Measurements from ENCODE around the gene TNPO1.

The TNPO1 gene

GRCh38 chr5:72818866-72819534 lies 2.5 kb downstream of the TNPO1 start:
- no peaks in the 10 kb centered on the region for H3K36me3 ChIP-seq (ENCODE audit: insufficient read depth, low read depth, low read length)
- H3K9ac ChIP-seq (ENCODE audit: low read depth, low read length): peak overlapping the region; percentile 7; the same call in 1 of the 2 replicates
- no peaks in the 10 kb centered on the region; the same call in 1 of the 2 replicates for H3K27me3 ChIP-seq (ENCODE audit: insufficient read depth, low read length)
- peak overlapping the region; percentile 86 for H3K4me3 ChIP-seq (ENCODE audit: low read length)
- H3K4me1 ChIP-seq (ENCODE audit: insufficient read depth, low read length): peaks cover 29% of the 10 kb centered on the region
- H3K27ac ChIP-seq (ENCODE audit: low read length): no peak overlapping the region
- no peaks in the 10 kb centered on the region for H3K9me3 ChIP-seq (ENCODE audit: insufficient read depth, low read depth, low read length)

GRCh38 chr5:72821776-72822175 lies 5.3 kb downstream of the TNPO1 start:
- Histone ChIP-seq H3K27me3 (ENCODE audit: insufficient read depth, low read length) (no peaks in the 10 kb centered on the region; the same call in 1 of the 2 replicates), H3K9me3 (ENCODE audit: insufficient read depth, low read depth, low read length) (no peaks in the 10 kb centered on the region), H3K4me1 (ENCODE audit: insufficient read depth, low read length) (peaks cover 22% of the 10 kb centered on the region), H3K27ac (ENCODE audit: low read length) (no peak overlapping the region), H3K9ac (ENCODE audit: low read depth, low read length) (no peak overlapping the region), H3K4me3 (ENCODE audit: low read length) (no peak overlapping the region), H3K36me3 (ENCODE audit: insufficient read depth, low read depth, low read length) (no peaks in the 10 kb centered on the region)

GRCh38 chr5:72822944-72823343 lies 6.5 kb downstream of the TNPO1 start:
- no peaks in the 10 kb centered on the region for H3K36me3 ChIP-seq (ENCODE audit: insufficient read depth, low read depth, low read length)
- no peaks in the 10 kb centered on the region; the same call in 1 of the 2 replicates for H3K27me3 ChIP-seq (ENCODE audit: insufficient read depth, low read length)
- no peaks in the 10 kb centered on the region for H3K9me3 ChIP-seq (ENCODE audit: insufficient read depth, low read depth, low read length)
- H3K4me1 ChIP-seq (ENCODE audit: insufficient read depth, low read length): peaks cover 20% of the 10 kb centered on the region
- no peak overlapping the region for H3K4me3 ChIP-seq (ENCODE audit: low read length)
- H3K27ac ChIP-seq (ENCODE audit: low read length): no peak overlapping the region
- H3K9ac ChIP-seq (ENCODE audit: low read depth, low read length): no peak overlapping the region

GRCh38 chr5:72829707-72830106 lies 13.2 kb downstream of the TNPO1 start:
- Histone ChIP-seq H3K27ac (ENCODE audit: low read length) (no peak overlapping the region), H3K9ac (ENCODE audit: low read depth, low read length) (no peak overlapping the region), H3K36me3 (ENCODE audit: insufficient read depth, low read depth, low read length) (no peaks in the 10 kb centered on the region), H3K9me3 (ENCODE audit: insufficient read depth, low read depth, low read length) (no peaks in the 10 kb centered on the region), H3K27me3 (ENCODE audit: insufficient read depth, low read length) (no peaks in the 10 kb centered on the region), H3K4me1 (ENCODE audit: insufficient read depth, low read length) (peaks cover 4% of the 10 kb centered on the region; the same call in 1 of the 2 replicates), H3K4me3 (ENCODE audit: low read length) (no peak overlapping the region)

GRCh38 chr5:72830362-72830761 lies 13.9 kb downstream of the TNPO1 start:
- Histone ChIP-seq H3K9me3 (ENCODE audit: insufficient read depth, low read depth, low read length) (no peaks in the 10 kb centered on the region), H3K4me1 (ENCODE audit: insufficient read depth, low read length) (peaks cover 4% of the 10 kb centered on the region; the same call in 1 of the 2 replicates), H3K27me3 (ENCODE audit: insufficient read depth, low read length) (no peaks in the 10 kb centered on the region), H3K9ac (ENCODE audit: low read depth, low read length) (no peak overlapping the region), H3K36me3 (ENCODE audit: insufficient read depth, low read depth, low read length) (no peaks in the 10 kb centered on the region), H3K27ac (ENCODE audit: low read length) (no peak overlapping the region), H3K4me3 (ENCODE audit: low read length) (no peak overlapping the region)

GRCh38 chr5:72831685-72832084 lies 15.2 kb downstream of the TNPO1 start:
- H3K4me3 ChIP-seq (ENCODE audit: low read length): no peak overlapping the region
- no peaks in the 10 kb centered on the region for H3K36me3 ChIP-seq (ENCODE audit: insufficient read depth, low read depth, low read length)
- no peaks in the 10 kb centered on the region for H3K9me3 ChIP-seq (ENCODE audit: insufficient read depth, low read depth, low read length)
- no peaks in the 10 kb centered on the region for H3K27me3 ChIP-seq (ENCODE audit: insufficient read depth, low read length)
- peaks cover 4% of the 10 kb centered on the region; the same call in 1 of the 2 replicates for H3K4me1 ChIP-seq (ENCODE audit: insufficient read depth, low read length)
- H3K27ac ChIP-seq (ENCODE audit: low read length): no peak overlapping the region
- H3K9ac ChIP-seq (ENCODE audit: low read depth, low read length): no peak overlapping the region

- H3K9me3 ChIP-seq (ENCODE audit: insufficient read depth, low read depth, low read length): no peaks in the 10 kb centered on the region
- no peak overlapping the region for H3K27ac ChIP-seq (ENCODE audit: low read length)
- no peaks in the 10 kb centered on the region for H3K27me3 ChIP-seq (ENCODE audit: insufficient read depth, low read length)
These were observed 18.5 kb downstream of the TNPO1 start for GRCh38 chr5:72834924-72835323.

GRCh38 chr5:72835633-72836032 lies 19.2 kb downstream of the TNPO1 start:
- no peaks in the 10 kb centered on the region for H3K4me1 ChIP-seq (ENCODE audit: insufficient read depth, low read length)
- no peak overlapping the region for H3K9ac ChIP-seq (ENCODE audit: low read depth, low read length)
- H3K9me3 ChIP-seq (ENCODE audit: insufficient read depth, low read depth, low read length): no peaks in the 10 kb centered on the region
- no peak overlapping the region for H3K27ac ChIP-seq (ENCODE audit: low read length)
- no peak overlapping the region for H3K4me3 ChIP-seq (ENCODE audit: low read length)
- H3K27me3 ChIP-seq (ENCODE audit: insufficient read depth, low read length): no peaks in the 10 kb centered on the region
- H3K36me3 ChIP-seq (ENCODE audit: insufficient read depth, low read depth, low read length): no peaks in the 10 kb centered on the region

More at GRCh38 chr5:72834924-72835323, 18.5 kb downstream of the TNPO1 start:
- Histone ChIP-seq H3K9ac (ENCODE audit: low read depth, low read length) (no peak overlapping the region), H3K36me3 (ENCODE audit: insufficient read depth, low read depth, low read length) (no peaks in the 10 kb centered on the region), H3K4me3 (ENCODE audit: low read length) (no peak overlapping the region), H3K4me1 (ENCODE audit: insufficient read depth, low read length) (no peaks in the 10 kb centered on the region)

- Histone ChIP-seq H3K27ac (ENCODE audit: low read length) (no peak overlapping the region), H3K4me1 (ENCODE audit: insufficient read depth, low read length) (no peaks in the 10 kb centered on the region), H3K9me3 (ENCODE audit: insufficient read depth, low read depth, low read length) (no peaks in the 10 kb centered on the region), H3K27me3 (ENCODE audit: insufficient read depth, low read length) (no peaks in the 10 kb centered on the region), H3K9ac (ENCODE audit: low read depth, low read length) (no peak overlapping the region), H3K4me3 (ENCODE audit: low read length) (no peak overlapping the region), H3K36me3 (ENCODE audit: insufficient read depth, low read depth, low read length) (no peaks in the 10 kb centered on the region)
These were observed 20.3 kb downstream of the TNPO1 start for GRCh38 chr5:72836810-72837209.

- Histone ChIP-seq H3K36me3 (ENCODE audit: insufficient read depth, low read depth, low read length) (no peaks in the 10 kb centered on the region), H3K4me1 (ENCODE audit: insufficient read depth, low read length) (peaks cover 3% of the 10 kb centered on the region; the same call in 1 of the 2 replicates), H3K9ac (ENCODE audit: low read depth, low read length) (no peak overlapping the region), H3K9me3 (ENCODE audit: insufficient read depth, low read depth, low read length) (no peaks in the 10 kb centered on the region), H3K27ac (ENCODE audit: low read length) (no peak overlapping the region), H3K4me3 (ENCODE audit: low read length) (no peak overlapping the region), H3K27me3 (ENCODE audit: insufficient read depth, low read length) (no peaks in the 10 kb centered on the region)
These were observed 21.1 kb downstream of the TNPO1 start for GRCh38 chr5:72837524-72838096.

- H3K4me3 ChIP-seq (ENCODE audit: low read length): no peak overlapping the region
- peaks cover 6% of the 10 kb centered on the region for H3K4me1 ChIP-seq (ENCODE audit: insufficient read depth, low read length)
- H3K36me3 ChIP-seq (ENCODE audit: insufficient read depth, low read depth, low read length): no peaks in the 10 kb centered on the region
- no peaks in the 10 kb centered on the region for H3K9me3 ChIP-seq (ENCODE audit: insufficient read depth, low read depth, low read length)
- no peak overlapping the region for H3K27ac ChIP-seq (ENCODE audit: low read length)
- no peaks in the 10 kb centered on the region for H3K27me3 ChIP-seq (ENCODE audit: insufficient read depth, low read length)
- H3K9ac ChIP-seq (ENCODE audit: low read depth, low read length): no peak overlapping the region
These were observed 23.6 kb downstream of the TNPO1 start for GRCh38 chr5:72840041-72840440.

Data from iPS-20b (cell line).